Embryonic facial prominence (tissue), 1 donor: ENCODE measurements around the gene PHF1.

Experiments
- DNase-seq: peaks from one replicate; pipeline ENCODE4 v3.0.0-alpha.2; 2016; ENCODE audit errors: extremely low spot score

PHF1 gene

GRCh38 chr6:33454009-33454946 is 43.5 kb downstream of the PHF1 start, which contains the start of gene ZBTB9:
Gene ZBTB9, plus strand, starts transcription at chr6:33454576. Its CDS starts 525 bp downstream, at chr6:33455101.
- DNase-seq: peak; percentile 93

- DNase-seq: no peak
Observed at GRCh38 chr6:33455051-33455450, 44.2 kb downstream of the PHF1 start.

- no peak for DNase-seq
Observed at GRCh38 chr6:33456156-33456555, 45.3 kb downstream of the PHF1 start.

- DNase-seq: no peak
Observed at GRCh38 chr6:33458676-33459075, 47.9 kb downstream of the PHF1 start.

GRCh38 chr6:33459226-33459625 is 48.4 kb downstream of the PHF1 start:
- no peak for DNase-seq
